UCSD-AML1 (cell line): ENCODE data around the gene VSTM2B.

ENCODE experiments used
- DNase-seq: peaks from one replicate; lab custom pipeline; 2025; ENCODE audit not compliant: unreplicated experiment; lab: John Stamatoyannopoulos, UW

VSTM2B gene

GRCh38 chr19:29563486-29564101 lies 37.8 kb downstream of the VSTM2B start:
- no peak for DNase-seq

GRCh38 chr19:29564574-29565005 lies 38.8 kb downstream of the VSTM2B start:
- no peak for DNase-seq

GRCh38 chr19:29565171-29565570 lies 39.4 kb downstream of the VSTM2B start:
- DNase-seq = no peak

- DNase-seq = no peak
These were observed 40.8 kb downstream of the VSTM2B start for GRCh38 chr19:29566496-29567054.

GRCh38 chr19:29567366-29567915 lies 41.6 kb downstream of the VSTM2B start:
- no peak for DNase-seq

GRCh38 chr19:29568036-29569025 lies 42.5 kb downstream of the VSTM2B start:
- no peak for DNase-seq

GRCh38 chr19:29569038-29569911 lies 43.5 kb downstream of the VSTM2B start:
- no peak for DNase-seq

- DNase-seq = no peak
These were observed 45.4 kb downstream of the VSTM2B start for GRCh38 chr19:29571181-29571580.

GRCh38 chr19:29573486-29573885 lies 47.7 kb downstream of the VSTM2B start:
- DNase-seq = no peak

- DNase-seq = no peak
These were observed 48.7 kb downstream of the VSTM2B start for GRCh38 chr19:29574510-29574909.

- DNase-seq = no peak
These were observed 50.3 kb downstream of the VSTM2B start for GRCh38 chr19:29576046-29576606.

GRCh38 chr19:29576761-29577648 lies 51.2 kb downstream of the VSTM2B start:
- DNase-seq = no peak

GRCh38 chr19:29577649-29577963 lies 51.8 kb downstream of the VSTM2B start:
- DNase-seq = no peak

- no peak for DNase-seq
These were observed 52.6 kb downstream of the VSTM2B start for GRCh38 chr19:29578349-29578748.

- DNase-seq = no peak
These were observed 53.6 kb downstream of the VSTM2B start for GRCh38 chr19:29579308-29579910.

GRCh38 chr19:29581398-29581797 lies 55.6 kb downstream of the VSTM2B start:
- DNase-seq = no peak

GRCh38 chr19:29583196-29583999 lies 57.6 kb downstream of the VSTM2B start:
- DNase-seq = no peak

- no peak for DNase-seq
These were observed 60.6 kb downstream of the VSTM2B start for GRCh38 chr19:29586401-29586800.
